ENCODE results near the gene IFI35. TPM values are rescaled to one million over a fixed set of nuclear protein-coding genes. Genes with fewer than 3 reads are reported as not detected.

The IFI35 gene
- polyA plus RNA-seq (2011; rRNA removed) (27.7 and 42.5 TPM in 2 replicates), polyA minus RNA-seq (2011; rRNA and poly(A)+ RNA removed) (16.1 and 22.4 TPM in 2 replicates)

- H3K4me3 ChIP-seq (ENCODE audit: low read depth, low read length) = peak within 1 kb of the TSS; percentile 58
- TF ChIP-seq CTCF (IDR thresholded peaks at IDR 0.05; ENCODE audit: insufficient read depth, low read depth, low read length) = peak; percentile 37; the same call in 1 of the 2 replicates
- peaks cover 6% of the 10 kb centered on the region for H3K36me3 ChIP-seq (ENCODE audit: control insufficient read depth, insufficient read depth, low read length)
- POLR2A ChIA-PET = interaction anchor here (0.6 to 1.2 kb wide), 2 partner anchors 9 to 312 kb away, joined by 3 to 4 read pairs; no protein-coding TSS in a partner anchor
- H3K27me3 ChIP-seq (ENCODE audit: control insufficient read depth, insufficient read depth, low read length) = no peaks in the 10 kb centered on the region
- CTCF ChIA-PET = interaction anchor here (0.5 to 1.5 kb wide), 3 partner anchors 9 to 300 kb away, joined by 3 to 4 read pairs (median 3); partner anchors contain the start of gene RPL27
- DNase-seq (ENCODE audit: low read depth) = peak; percentile 51
These were observed at the start of gene IFI35 for GRCh38 chr17:43006639-43007551. Gene IFI35, plus strand, starts transcription at chr17:43006784. Its CDS starts 164 bp downstream, at chr17:43006948.

GRCh38 chr17:42964161-42964932, 42.2 kb upstream of the IFI35 start, which contains the start of gene AARSD1:
Gene AARSD1, minus strand, starts transcription at chr17:42964454. Its CDS starts 14 bp downstream, at chr17:42964440.
- H3K27me3 ChIP-seq (ENCODE audit: control insufficient read depth, insufficient read depth, low read length) = no peaks in the 10 kb centered on the region
- CTCF ChIA-PET = interaction anchor here (0.7 to 1.8 kb wide), 4 partner anchors 33 to 430 kb away, joined by 3 to 5 read pairs (median 3); partner anchors contain the start of gene RPL27
- TF ChIP-seq CTCF (IDR thresholded peaks at IDR 0.05; ENCODE audit: insufficient read depth, low read depth, low read length) = no peak
- POLR2A ChIA-PET = no interaction called here
- peaks cover 7% of the 10 kb centered on the region for H3K36me3 ChIP-seq (ENCODE audit: control insufficient read depth, insufficient read depth, low read length)
- peak within 1 kb of the TSS; percentile 73 for H3K4me3 ChIP-seq (ENCODE audit: low read depth, low read length)
- peak; percentile 73 for DNase-seq (ENCODE audit: low read depth)

GRCh38 chr17:42967925-42968324, 38.7 kb upstream of the IFI35 start:
- POLR2A ChIA-PET = no interaction called here
- H3K36me3 ChIP-seq (ENCODE audit: control insufficient read depth, insufficient read depth, low read length) = no peaks in the 10 kb centered on the region
- TF ChIP-seq CTCF (IDR thresholded peaks at IDR 0.05; ENCODE audit: insufficient read depth, low read depth, low read length) = no peak
- DNase-seq (ENCODE audit: low read depth) = no peak
- CTCF ChIA-PET = interaction anchor here (0.6 kb wide), 1 partner anchor 30 kb away, joined by 3 read pairs; the partner anchor contains the start of gene RPL27
- H3K27me3 ChIP-seq (ENCODE audit: control insufficient read depth, insufficient read depth, low read length) = no peaks in the 10 kb centered on the region
- no peak overlapping the region for H3K4me3 ChIP-seq (ENCODE audit: low read depth, low read length)

- no peak for TF ChIP-seq CTCF (IDR thresholded peaks at IDR 0.05; ENCODE audit: insufficient read depth, low read depth, low read length)
- no peak for DNase-seq (ENCODE audit: low read depth)
- Histone ChIP-seq H3K36me3 (ENCODE audit: control insufficient read depth, insufficient read depth, low read length) (no peaks in the 10 kb centered on the region), H3K4me3 (ENCODE audit: low read depth, low read length) (no peak overlapping the region), H3K27me3 (ENCODE audit: control insufficient read depth, insufficient read depth, low read length) (no peaks in the 10 kb centered on the region)
- CTCF ChIA-PET = no interaction called here
- POLR2A ChIA-PET = interaction anchor here (0.7 kb wide), 1 partner anchor 69 kb away, joined by 7 read pairs; no protein-coding TSS in a partner anchor
These were observed 37.5 kb upstream of the IFI35 start for GRCh38 chr17:42969001-42969581.

Measured in BJ (cell line).